HG03432 (cell line): ENCODE results near the gene EVPLL.
"Not testable (repeated sequence)": the region's sequence is repeated elsewhere in the genome, so short reads cannot be mapped to it uniquely, and the experiment has no call there.

Experiments
- ATAC-seq: cut with Tn5 transposase; IDR thresholded peaks from one replicate; pipeline ENCODE4 v1.9.1; 2021; ENCODE audit warnings: mild to moderate bottlenecking, moderate library complexity; ENCODE audit not compliant: unreplicated experiment

Gene EVPLL

GRCh38 chr17:18422464-18422863 lies 44.9 kb downstream of the EVPLL start:
- ATAC-seq = not testable (repeated sequence)

DNA sequence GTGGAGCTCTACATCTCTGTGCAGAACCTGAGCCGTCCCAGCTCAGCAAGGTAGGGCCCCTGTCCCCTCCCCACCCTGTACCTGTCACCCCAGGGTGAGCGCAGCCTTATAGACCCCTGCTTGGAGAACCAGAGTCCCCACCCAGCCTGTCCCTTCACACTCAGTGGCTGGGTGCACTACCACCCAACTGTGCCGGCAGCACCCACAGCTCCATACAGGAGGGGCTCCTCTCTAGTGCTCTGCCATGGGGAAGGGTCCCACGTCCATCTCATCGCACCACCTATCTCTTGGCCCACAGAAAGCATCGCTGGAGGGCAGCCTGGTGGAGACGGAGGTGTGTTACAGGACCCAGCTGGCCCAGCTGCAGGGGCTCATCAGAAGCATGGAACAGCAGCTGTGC lies 45.4 kb downstream of the EVPLL start:
- not testable (repeated sequence) for ATAC-seq

- not testable (repeated sequence) for ATAC-seq
Observed at GRCh38 chr17:18425593-18425992, 48.0 kb downstream of the EVPLL start.

DNA sequence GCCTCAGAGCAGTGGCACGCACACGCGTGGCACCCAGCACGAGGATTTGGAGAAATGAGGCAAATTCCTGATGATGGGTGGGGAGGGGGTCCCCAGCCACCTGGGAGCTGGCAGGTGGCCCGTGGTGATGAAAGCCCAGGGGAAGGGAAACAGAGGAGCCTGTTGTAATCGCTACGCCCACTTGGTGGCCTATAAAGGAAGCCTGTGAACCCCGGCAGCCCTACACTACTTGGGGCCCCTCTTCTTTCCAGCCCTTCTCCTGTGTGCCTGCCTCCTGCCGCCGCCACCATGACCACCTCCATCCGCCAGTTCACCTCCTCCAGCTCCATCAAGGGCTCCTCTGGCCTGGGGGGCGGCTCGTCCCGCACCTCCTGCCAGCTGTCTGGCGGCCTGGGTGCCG lies 49.1 kb downstream of the EVPLL start:
- not testable (repeated sequence) for ATAC-seq

DNA sequence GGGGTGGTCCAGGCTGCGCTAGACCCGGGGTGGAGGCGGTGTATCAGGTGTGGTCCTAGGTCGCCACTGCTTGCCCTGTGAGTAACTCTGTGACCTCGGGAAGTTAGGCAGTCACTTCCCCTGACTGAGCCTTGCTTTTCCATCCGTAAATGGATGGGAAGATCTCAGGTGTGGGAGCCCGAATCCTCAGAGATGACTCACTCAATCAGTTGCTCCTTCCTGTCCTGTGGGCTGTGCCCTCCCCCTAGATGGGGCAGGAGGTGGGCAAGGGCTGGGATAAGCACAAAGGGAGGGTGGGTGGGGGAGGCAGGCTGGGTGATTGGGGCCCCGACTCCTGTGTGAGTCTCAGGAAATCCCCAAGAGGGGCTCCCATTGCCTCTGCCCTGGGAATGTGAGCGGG lies 54.6 kb downstream of the EVPLL start:
- not testable (repeated sequence) for ATAC-seq
